Endodermal cell (in vitro differentiated cells): ENCODE data around the gene KCNQ5. TPM values are rescaled to one million over a fixed set of nuclear protein-coding genes. Genes with fewer than 3 reads are reported as not detected.

Experiments used
- DNase-seq: peaks from one replicate; pipeline ENCODE4 v3.0.0-alpha.2; 2017
- H3K27ac ChIP-seq: 2 replicates; pipeline ENCODE4 v1.5.1; 2013; ENCODE audit warnings: mild to moderate bottlenecking, low read depth, low read length, moderate library complexity
- H3K27me3 ChIP-seq: 2 replicates; pipeline ENCODE4 v1.6.1; 2013; ENCODE audit warnings: mild to moderate bottlenecking, low read length, moderate library complexity; ENCODE audit not compliant: insufficient read depth, control insufficient read depth, poor library complexity, severe bottlenecking
- H3K36me3 ChIP-seq: 2 replicates; pipeline ENCODE4 v1.7.0; 2013; ENCODE audit warnings: mild to moderate bottlenecking, low read length, moderate library complexity; ENCODE audit not compliant: control insufficient read depth, insufficient read depth
- H3K4me1 ChIP-seq: one replicate; pipeline ENCODE4 v1.7.0; 2013; ENCODE audit warnings: low read length; ENCODE audit not compliant: control insufficient read depth, insufficient read depth
- H3K4me3 ChIP-seq: 2 replicates; pipeline ENCODE4 v1.5.1; 2013; ENCODE audit warnings: mild to moderate bottlenecking, low read length, moderate library complexity
- H3K9ac ChIP-seq: 2 replicates; pipeline ENCODE4 v1.6.1; 2013; ENCODE audit warnings: mild to moderate bottlenecking, low read length, moderate library complexity; ENCODE audit not compliant: poor library complexity, severe bottlenecking; ENCODE audit errors: extremely low read depth
- H3K9me3 ChIP-seq: 2 replicates; pipeline ENCODE4 v1.6.1; 2013; ENCODE audit warnings: mild to moderate bottlenecking, low read length, moderate library complexity; ENCODE audit not compliant: control insufficient read depth
- H3K27ac Mint-ChIP-seq: 2 replicates; pipeline ENCODE4 v1.8.0; 2020; ENCODE audit warnings: mixed read lengths
- H3K27me3 Mint-ChIP-seq: 2 replicates; pipeline ENCODE4 v1.8.0; 2021; ENCODE audit warnings: mild to moderate bottlenecking, mixed read lengths; ENCODE audit not compliant: insufficient read depth
- H3K36me3 Mint-ChIP-seq: 2 replicates; pipeline ENCODE4 v1.8.0; 2020; ENCODE audit warnings: low read depth, mixed read lengths
- H3K4me1 Mint-ChIP-seq: 2 replicates; pipeline ENCODE4 v1.8.0; 2020; ENCODE audit warnings: mixed read lengths
- H3K4me3 Mint-ChIP-seq: 2 replicates; pipeline ENCODE4 v1.8.0; 2020; ENCODE audit warnings: mild to moderate bottlenecking, moderate library complexity, mixed read lengths
- H3K9me3 Mint-ChIP-seq: 2 replicates; pipeline ENCODE4 v1.8.0; 2020; ENCODE audit warnings: mild to moderate bottlenecking, mixed read lengths
- whole genome bisulfite sequencing, 2 experiments: methylation state at CpG; one replicate each; pipeline versions ENCODE4 v1.1.5 to v1.1.7; 2013; ENCODE audit warnings: missing lambda C conversion rate in 2 of 2, mixed read lengths in 1 of 2; ENCODE audit not compliant: insufficient coverage in 1 of 2, insufficient read length in 1 of 2; 5-methylcytosine and 5-hydroxymethylcytosine counted together
- total RNA-seq, 2 donors: library from RNA; stranded (reverse); fragmentation: NEBNext Ultra II Directional in 1 of 2; extraction: Animal tissue kit (Norgen Biotek cat#: 25700) in 1 of 2; gene quantifications; 2 replicates in 1 of 2; 3 replicates in 1 of 2; pipeline ENCODE4 v1.2.1, GENCODE V29; 2021
- TF ChIP-seq, protein P1 (sequence below): fragments of 200-600 bp; sonication (generic); conservative IDR thresholded peaks from 2 replicates; pipeline ENCODE4 v1.5.0; 2021; ENCODE audit warnings: antibody characterized with exemption, mild to moderate bottlenecking

KCNQ5 gene
- total RNA-seq, 2 donors from 2014 or later, result 2.4 to 8.3 TPM

DNA sequence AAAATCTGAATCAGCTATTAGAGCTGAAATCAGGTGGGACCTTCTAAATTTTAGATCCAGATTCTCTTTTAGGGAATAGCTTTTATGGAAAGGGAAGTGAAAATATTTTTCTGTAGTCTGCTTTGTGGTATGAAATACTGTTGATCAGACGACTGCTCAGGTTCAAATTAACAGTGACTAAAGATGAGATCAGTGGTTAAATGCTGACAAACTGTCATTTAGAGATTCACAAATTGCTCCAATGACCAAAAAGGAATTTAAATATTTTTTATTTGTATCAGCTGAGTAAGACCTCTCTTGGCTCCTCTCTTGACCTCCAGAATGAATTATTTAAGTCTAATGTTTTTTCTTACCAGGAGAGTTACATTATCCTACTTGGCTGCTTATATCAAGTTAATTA lies 77.3 kb downstream of the KCNQ5 start:
- H3K9me3 ChIP-seq, result no peaks in the 10 kb centered on the region
- Mint-ChIP-seq H3K9me3 (peaks cover 2% of the 10 kb centered on the region), H3K4me1 (peaks cover 12% of the 10 kb centered on the region), H3K27ac (no peak overlapping the region), H3K36me3 (no peaks in the 10 kb centered on the region), H3K27me3 (no peaks in the 10 kb centered on the region), H3K4me3 (no peak overlapping the region)
- 94 to 100% methylated on average over 1 of the region's 1 CpG for WGBS, 2 experiments
- H3K4me1 ChIP-seq, result no peaks in the 10 kb centered on the region
- no peaks in the 10 kb centered on the region for H3K27me3 ChIP-seq
- TF ChIP-seq, protein P1, sequence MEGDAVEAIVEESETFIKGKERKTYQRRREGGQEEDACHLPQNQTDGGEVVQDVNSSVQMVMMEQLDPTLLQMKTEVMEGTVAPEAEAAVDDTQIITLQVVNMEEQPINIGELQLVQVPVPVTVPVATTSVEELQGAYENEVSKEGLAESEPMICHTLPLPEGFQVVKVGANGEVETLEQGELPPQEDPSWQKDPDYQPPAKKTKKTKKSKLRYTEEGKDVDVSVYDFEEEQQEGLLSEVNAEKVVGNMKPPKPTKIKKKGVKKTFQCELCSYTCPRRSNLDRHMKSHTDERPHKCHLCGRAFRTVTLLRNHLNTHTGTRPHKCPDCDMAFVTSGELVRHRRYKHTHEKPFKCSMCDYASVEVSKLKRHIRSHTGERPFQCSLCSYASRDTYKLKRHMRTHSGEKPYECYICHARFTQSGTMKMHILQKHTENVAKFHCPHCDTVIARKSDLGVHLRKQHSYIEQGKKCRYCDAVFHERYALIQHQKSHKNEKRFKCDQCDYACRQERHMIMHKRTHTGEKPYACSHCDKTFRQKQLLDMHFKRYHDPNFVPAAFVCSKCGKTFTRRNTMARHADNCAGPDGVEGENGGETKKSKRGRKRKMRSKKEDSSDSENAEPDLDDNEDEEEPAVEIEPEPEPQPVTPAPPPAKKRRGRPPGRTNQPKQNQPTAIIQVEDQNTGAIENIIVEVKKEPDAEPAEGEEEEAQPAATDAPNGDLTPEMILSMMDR, result no peak
- DNase-seq, result no peak
- H3K9ac ChIP-seq, result no peak overlapping the region
- no peak overlapping the region for H3K4me3 ChIP-seq
- H3K27ac ChIP-seq, result no peak overlapping the region
- H3K36me3 ChIP-seq, result no peaks in the 10 kb centered on the region

GRCh38 chr6:72702421-72702820 lies 80.6 kb downstream of the KCNQ5 start:
- Histone ChIP-seq H3K27ac (no peak overlapping the region), H3K36me3 (no peaks in the 10 kb centered on the region), H3K4me3 (no peak overlapping the region), H3K4me1 (no peaks in the 10 kb centered on the region), H3K9ac (no peak overlapping the region), H3K9me3 (no peaks in the 10 kb centered on the region), H3K27me3 (no peaks in the 10 kb centered on the region)
- Mint-ChIP-seq H3K36me3 (no peaks in the 10 kb centered on the region), H3K4me1 (peaks cover 12% of the 10 kb centered on the region), H3K27ac (no peak overlapping the region), H3K9me3 (no peaks in the 10 kb centered on the region), H3K27me3 (no peaks in the 10 kb centered on the region), H3K4me3 (no peak overlapping the region)
- TF ChIP-seq, protein P1, result no peak
- no peak for DNase-seq
- WGBS, 2 experiments, result 87 to 93% methylated on average over 3 of the region's 3 CpGs

DNA sequence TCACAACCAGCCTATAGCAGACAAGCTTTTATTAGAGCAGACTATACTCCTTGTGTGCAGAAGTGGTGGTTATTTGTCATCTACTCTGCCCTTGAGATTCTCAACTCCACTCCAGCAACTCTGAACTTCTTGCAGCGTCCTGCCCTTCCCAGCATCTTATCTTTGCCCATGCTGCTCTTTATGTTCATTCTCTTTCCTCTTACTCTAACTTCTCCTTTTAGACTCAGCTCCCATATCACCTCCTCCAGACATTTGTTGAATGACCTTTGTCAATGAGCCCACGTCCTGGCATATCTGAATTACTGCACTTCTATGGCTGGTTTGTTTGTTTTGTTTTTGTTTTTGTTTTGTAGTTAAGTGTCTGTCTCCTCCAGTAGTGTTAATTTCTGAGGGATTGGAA lies 81.2 kb downstream of the KCNQ5 start:
- Mint-ChIP-seq H3K9me3 (no peaks in the 10 kb centered on the region), H3K36me3 (no peaks in the 10 kb centered on the region), H3K4me1 (peaks cover 12% of the 10 kb centered on the region), H3K4me3 (no peak overlapping the region), H3K27ac (no peak overlapping the region), H3K27me3 (no peaks in the 10 kb centered on the region)
- Histone ChIP-seq H3K9me3 (no peaks in the 10 kb centered on the region), H3K36me3 (no peaks in the 10 kb centered on the region), H3K9ac (no peak overlapping the region), H3K4me1 (no peaks in the 10 kb centered on the region), H3K4me3 (no peak overlapping the region), H3K27ac (no peak overlapping the region), H3K27me3 (no peaks in the 10 kb centered on the region)
- 80% methylated on average over 2 of the region's 2 CpGs for WGBS, 2 experiments
- DNase-seq, result no peak
- TF ChIP-seq, protein P1, result no peak
